Measurements from ENCODE around the gene FAM171A2. TPM values are rescaled to one million over a fixed set of nuclear protein-coding genes. Genes with fewer than 3 reads are reported as not detected.

The FAM171A2 gene
- total and polyA plus RNA-seq, 2 of the 8 experiments (the other 6 are each of a cell fraction or from before 2014, with no cell fraction given) = 21.9 to 24.1 TPM

- Histone ChIP-seq H3K56ac (replicated peaks; ENCODE audit: insufficient read length, low read depth, low read length) (no peak overlapping the region), H3K27me3 (replicated peaks in 1 of 4; ENCODE audit: control insufficient read depth in 3 of 4, extremely low read depth in 1 of 4, insufficient read depth in 3 of 4, low read length in 3 of 4) (no peaks in the 10 kb centered on the region), H2AFZ (ENCODE audit: low read length) (no peak overlapping the region), H3K79me1 (ENCODE audit: low read depth, low read length) (no peaks in the 10 kb centered on the region), H3K4me3 (ENCODE audit: extremely low read depth in 1 of 4, insufficient read depth in 2 of 4, low read depth in 3 of 4, low read length in 4 of 4) (no peak overlapping the region), H3K14ac (ENCODE audit: insufficient read length) (no peak overlapping the region), H3K36me3 (ENCODE audit: control insufficient read depth in 2 of 4, insufficient read depth in 4 of 4, low read length in 3 of 4) (peaks cover 21 to 41% (median 31%) of the 10 kb centered on the region in 4 experiments; a peak in 7 of 8 replicates), H3K4ac (replicated peaks; ENCODE audit: insufficient read length, low read depth, low read length) (no peak overlapping the region), H4K20me1 (replicated peaks in 1 of 2; ENCODE audit: control insufficient read depth in 1 of 2, insufficient read depth in 2 of 2, low read length in 2 of 2) (peaks cover 0 to 2% of the 10 kb centered on the region in 2 experiments), H2AK5ac (ENCODE audit: low read depth, low read length) (no peak overlapping the region), H3K23ac (ENCODE audit: insufficient read length) (no peak overlapping the region), H4K91ac (replicated peaks; ENCODE audit: insufficient read length, low read length) (no peak overlapping the region), H3K27ac (ENCODE audit: low read depth, low read length) (no peak overlapping the region), H3K4me1 (replicated peaks in 1 of 4; ENCODE audit: control insufficient read depth in 3 of 4, insufficient read depth in 4 of 4, low read length in 3 of 4) (no peaks in the 10 kb centered on the region), H4K8ac (ENCODE audit: extremely low read depth, insufficient read depth, low read length) (no peak overlapping the region), H3K18ac (ENCODE audit: extremely low read depth, low read length) (no peak overlapping the region), H2BK120ac (replicated peaks; ENCODE audit: low read depth, low read length) (no peak overlapping the region), H3K23me2 (ENCODE audit: low read depth, low read length) (no peaks in the 10 kb centered on the region), H3K9me3 (ENCODE audit: insufficient read depth in 2 of 2, low read depth in 1 of 2, low read length in 1 of 2) (no peaks in the 10 kb centered on the region), H4K5ac (ENCODE audit: insufficient read length, low read depth, low read length) (no peak overlapping the region), H3K4me2 (ENCODE audit: insufficient read depth in 1 of 2, low read depth in 2 of 2, low read length in 2 of 2) (no peak overlapping the region), H2BK12ac (ENCODE audit: low read depth, low read length) (no peak overlapping the region), H2BK15ac (ENCODE audit: low read length) (no peak overlapping the region), H3K9ac (replicated peaks in 1 of 4; ENCODE audit: extremely low read depth in 1 of 4, low read depth in 3 of 4, low read length in 3 of 4) (no peak overlapping the region), H2BK5ac (ENCODE audit: low read depth, low read length) (no peak overlapping the region), H2BK20ac (ENCODE audit: low read length) (no peak overlapping the region), H3K79me2 (ENCODE audit: control insufficient read depth in 1 of 2, insufficient read depth in 2 of 2, low read length in 2 of 2) (no peaks in the 10 kb centered on the region)
- DNase-seq (ENCODE audit: low read depth in 1 of 2, low spot score in 2 of 2) (no peak), FAIRE-seq (no peak)
- ChIA-PET POLR2A (ENCODE audit: partially characterized antibody) (interaction anchor here (1.2 kb wide), 1 partner anchor 17 kb away, joined by 3 read pairs; no protein-coding TSS in a partner anchor), CTCF (ENCODE audit: partially characterized antibody) (interaction anchor here (1.0 to 4.4 kb wide), 6 partner anchors 11 to 131 kb away, joined by 3 to 29 read pairs (median 4); no protein-coding TSS in a partner anchor)
- 94% methylated on average over 5 of the region's 5 CpGs; no CpG with 5 or more reads in 1 of the 2 experiments for WGBS, 2 experiments (ENCODE audit: extremely low coverage in 1 of 2, insufficient coverage in 1 of 2, insufficient read length in 1 of 2, insufficient replicate concordance in 2 of 2, low coverage in 1 of 2, low lambda C conversion rate in 2 of 2, missing lambda C conversion rate in 1 of 2)
- TF ChIP-seq BRCA1 (IDR thresholded peaks at IDR 0.05; ENCODE audit: low read depth, low read length) (no peak), JUND (IDR thresholded peaks at IDR 0.05; ENCODE audit: low read length) (no peak), CTBP2 (IDR thresholded peaks at IDR 0.05; ENCODE audit: borderline replicate concordance, insufficient read depth, insufficient read length, low read length) (no peak), RBBP5 (IDR thresholded peaks at IDR 0.05; ENCODE audit: borderline replicate concordance, low read depth, low read length) (no peak), KDM5A (IDR thresholded peaks at IDR 0.05; ENCODE audit: low read length) (no peak), TCF12 (IDR thresholded peaks at IDR 0.05; ENCODE audit: low read depth, low read length) (no peak), RNF2 (IDR thresholded peaks at IDR 0.05; ENCODE audit: borderline replicate concordance, low read depth, low read length, missing control alignments, poor library complexity, severe bottlenecking) (no peak), CBX8 (IDR thresholded peaks at IDR 0.05; ENCODE audit: borderline replicate concordance, low read depth, low read length) (no peak)
These were observed 39.0 kb upstream of the FAM171A2 start for GRCh38 chr17:44402564-44403172.

Data from H1 (cell line).